Thyroid gland (tissue), 4 donors: Measurements from ENCODE around the gene MOGAT1.

Experiments used
- POLR2A ChIP-seq, 2 donors: fragments of 450-650 bp; IDR thresholded peaks; one replicate each; pipeline ENCODE4 v1.6.1; 2017; ENCODE audit warnings: antibody characterized with exemption in 2 of 2, mild to moderate bottlenecking in 2 of 2, moderate library complexity in 1 of 2
- TF ChIP-seq, protein P1 (sequence below), 6 experiments: fragments of 200-600 bp in 3 of 6; fragments of 450-650 bp in 3 of 6; sonication (generic) in 3 of 6; IDR thresholded peaks; one replicate each; pipeline ENCODE4 v1.5.1; 2016 to 2019; ENCODE audit warnings: antibody characterized with exemption in 6 of 6, mild to moderate bottlenecking in 2 of 6, inconsistent platforms in 1 of 6, moderate library complexity in 1 of 6

DNA sequence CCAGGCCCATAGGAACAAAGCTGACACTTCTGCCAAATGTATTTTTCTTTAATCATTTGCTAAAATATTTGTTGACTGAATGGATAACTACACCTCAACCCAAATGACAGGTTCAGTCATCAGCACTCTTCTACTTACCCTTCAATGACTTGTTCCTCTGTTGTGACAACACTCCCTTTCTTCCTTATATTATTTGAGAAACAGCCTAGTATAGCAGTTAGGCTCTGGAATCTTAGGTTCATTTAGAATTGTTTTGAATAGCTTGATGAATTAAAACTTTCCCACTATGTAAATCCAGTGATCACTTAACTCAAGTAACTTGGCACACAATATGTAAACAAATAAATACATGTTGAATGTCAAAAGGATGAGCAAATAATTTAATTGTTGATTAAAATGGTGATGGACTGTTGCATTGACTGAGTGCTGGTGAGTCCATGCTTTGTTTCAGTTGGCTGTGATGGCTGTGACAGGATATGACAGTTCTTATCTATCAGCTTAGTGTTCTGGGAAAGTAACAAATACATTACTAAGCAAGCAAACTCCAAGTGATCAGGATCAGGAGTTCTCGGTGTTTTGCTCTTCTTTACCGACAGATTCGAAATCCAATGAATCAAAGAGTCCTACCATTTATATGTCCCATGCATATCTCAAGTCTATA, 2.8 kb upstream of the MOGAT1 start:
- TF ChIP-seq, protein P1, sequence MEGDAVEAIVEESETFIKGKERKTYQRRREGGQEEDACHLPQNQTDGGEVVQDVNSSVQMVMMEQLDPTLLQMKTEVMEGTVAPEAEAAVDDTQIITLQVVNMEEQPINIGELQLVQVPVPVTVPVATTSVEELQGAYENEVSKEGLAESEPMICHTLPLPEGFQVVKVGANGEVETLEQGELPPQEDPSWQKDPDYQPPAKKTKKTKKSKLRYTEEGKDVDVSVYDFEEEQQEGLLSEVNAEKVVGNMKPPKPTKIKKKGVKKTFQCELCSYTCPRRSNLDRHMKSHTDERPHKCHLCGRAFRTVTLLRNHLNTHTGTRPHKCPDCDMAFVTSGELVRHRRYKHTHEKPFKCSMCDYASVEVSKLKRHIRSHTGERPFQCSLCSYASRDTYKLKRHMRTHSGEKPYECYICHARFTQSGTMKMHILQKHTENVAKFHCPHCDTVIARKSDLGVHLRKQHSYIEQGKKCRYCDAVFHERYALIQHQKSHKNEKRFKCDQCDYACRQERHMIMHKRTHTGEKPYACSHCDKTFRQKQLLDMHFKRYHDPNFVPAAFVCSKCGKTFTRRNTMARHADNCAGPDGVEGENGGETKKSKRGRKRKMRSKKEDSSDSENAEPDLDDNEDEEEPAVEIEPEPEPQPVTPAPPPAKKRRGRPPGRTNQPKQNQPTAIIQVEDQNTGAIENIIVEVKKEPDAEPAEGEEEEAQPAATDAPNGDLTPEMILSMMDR (IDR thresholded peaks at IDR 0.05), result no peak
- no peak for TF ChIP-seq POLR2A (IDR thresholded peaks at IDR 0.05)
